ENCODE measurements around the gene SETX.
"Not testable (repeated sequence)": the region's sequence is repeated elsewhere in the genome, so short reads cannot be mapped to it uniquely, and the experiment has no call there.

SETX gene

GRCh38 chr9:132287256-132287760 is 67.5 kb downstream of the SETX start:
- DNase-seq, result no peak

- DNase-seq, result peak; percentile 57
Measured at GRCh38 chr9:132283863-132284262, 70.9 kb downstream of the SETX start.

DNA sequence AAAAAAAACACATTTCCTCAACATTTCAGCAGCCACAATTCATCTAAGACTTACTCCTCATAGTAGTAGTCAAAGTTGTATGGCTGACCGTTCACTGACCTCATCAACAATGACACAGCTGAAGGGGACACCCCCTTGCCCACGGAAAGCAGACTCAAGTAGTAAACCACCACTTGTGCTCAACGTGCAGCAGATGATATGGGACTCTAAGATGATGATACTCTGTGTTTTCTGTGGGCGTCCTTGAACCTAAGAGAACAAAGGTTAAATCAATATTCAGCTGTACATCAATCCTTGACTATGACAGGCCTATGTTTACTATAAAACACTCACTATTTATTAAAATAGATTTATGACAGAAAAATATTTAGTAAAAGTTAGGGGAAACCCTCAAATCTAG is 71.6 kb downstream of the SETX start:
- no peak for DNase-seq

GRCh38 chr9:132274861-132275260 is 79.9 kb downstream of the SETX start:
- no peak for DNase-seq

DNA sequence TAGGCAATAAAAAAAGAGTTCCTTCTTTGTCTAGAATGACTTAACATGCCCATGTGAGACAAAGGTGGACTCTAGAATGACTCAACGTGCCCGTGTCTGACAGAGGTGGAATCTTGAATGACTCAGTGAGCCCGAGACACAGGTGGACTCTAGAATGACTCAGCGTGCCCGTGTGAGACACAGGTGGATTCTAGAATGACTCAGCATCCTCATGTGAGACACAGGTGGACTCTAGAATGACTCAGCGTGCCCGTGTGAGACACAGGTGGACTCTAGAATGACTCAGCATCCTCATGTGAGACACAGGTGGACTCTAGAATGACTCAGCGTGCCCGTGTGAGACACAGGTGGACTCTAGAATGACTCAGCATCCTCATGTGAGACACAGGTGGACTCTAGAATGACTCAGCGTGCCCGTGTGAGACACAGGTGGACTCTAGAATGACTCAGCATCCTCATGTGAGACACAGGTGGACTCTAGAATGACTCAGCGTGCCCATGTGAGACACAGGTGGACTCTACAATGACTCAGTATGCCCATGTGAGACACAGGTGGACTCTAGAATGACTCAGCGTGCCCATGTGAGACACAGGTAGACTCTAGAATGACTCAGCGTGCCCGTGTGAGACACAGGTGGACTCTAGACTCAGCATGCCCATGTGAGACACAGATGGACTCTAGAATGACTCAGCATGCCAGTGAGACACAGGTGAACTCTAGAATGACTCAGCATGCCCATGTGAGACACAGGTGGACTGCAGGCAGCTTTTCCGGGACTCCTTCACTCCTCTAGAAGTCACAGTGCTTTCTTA is 84.9 kb downstream of the SETX start:
- not testable (repeated sequence) for DNase-seq

GRCh38 chr9:132268725-132269352 is 85.9 kb downstream of the SETX start:
- peak; percentile 55 for DNase-seq

- DNase-seq, result no peak
Measured at GRCh38 chr9:132267660-132268059, 87.1 kb downstream of the SETX start.

DNA sequence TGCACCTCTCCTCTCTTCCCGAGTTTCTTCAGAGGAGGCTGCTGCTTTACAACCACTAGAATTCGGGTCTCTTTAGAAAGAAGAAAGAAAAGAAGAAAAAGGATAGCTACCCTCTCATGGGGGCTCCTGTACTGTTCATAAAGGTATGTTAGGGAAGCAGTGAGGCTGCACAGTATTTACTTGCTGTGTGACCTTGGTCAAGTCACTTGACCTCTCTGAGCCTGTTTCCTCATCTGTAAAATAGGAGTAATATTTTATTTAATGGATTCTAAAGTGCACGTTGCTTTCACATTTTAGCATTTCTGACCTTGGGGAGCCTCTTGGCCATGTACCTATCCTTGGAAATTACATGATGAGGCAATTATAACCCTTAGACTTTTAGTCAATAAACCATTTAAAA is 88.8 kb downstream of the SETX start:
- no peak for DNase-seq

DNA sequence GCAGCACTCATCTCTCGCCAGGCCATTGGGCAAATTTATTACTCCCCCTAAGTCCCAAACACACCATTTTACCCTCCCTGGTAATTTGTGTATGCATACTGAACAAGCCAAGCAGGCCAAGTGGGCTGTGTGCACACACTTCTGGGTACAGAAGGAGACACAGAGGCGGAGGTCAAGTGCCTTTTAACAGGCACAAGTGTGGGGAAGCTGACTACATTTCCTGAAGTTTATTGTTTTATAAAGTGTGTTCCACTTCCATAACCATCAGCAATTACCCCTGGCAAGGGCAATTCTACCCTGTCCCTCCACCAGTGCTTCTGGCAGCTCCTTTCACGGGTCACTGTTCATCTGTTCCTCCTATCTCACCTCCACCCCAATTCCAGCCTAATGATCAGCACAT is 93.9 kb downstream of the SETX start:
- DNase-seq, result no peak

DNA sequence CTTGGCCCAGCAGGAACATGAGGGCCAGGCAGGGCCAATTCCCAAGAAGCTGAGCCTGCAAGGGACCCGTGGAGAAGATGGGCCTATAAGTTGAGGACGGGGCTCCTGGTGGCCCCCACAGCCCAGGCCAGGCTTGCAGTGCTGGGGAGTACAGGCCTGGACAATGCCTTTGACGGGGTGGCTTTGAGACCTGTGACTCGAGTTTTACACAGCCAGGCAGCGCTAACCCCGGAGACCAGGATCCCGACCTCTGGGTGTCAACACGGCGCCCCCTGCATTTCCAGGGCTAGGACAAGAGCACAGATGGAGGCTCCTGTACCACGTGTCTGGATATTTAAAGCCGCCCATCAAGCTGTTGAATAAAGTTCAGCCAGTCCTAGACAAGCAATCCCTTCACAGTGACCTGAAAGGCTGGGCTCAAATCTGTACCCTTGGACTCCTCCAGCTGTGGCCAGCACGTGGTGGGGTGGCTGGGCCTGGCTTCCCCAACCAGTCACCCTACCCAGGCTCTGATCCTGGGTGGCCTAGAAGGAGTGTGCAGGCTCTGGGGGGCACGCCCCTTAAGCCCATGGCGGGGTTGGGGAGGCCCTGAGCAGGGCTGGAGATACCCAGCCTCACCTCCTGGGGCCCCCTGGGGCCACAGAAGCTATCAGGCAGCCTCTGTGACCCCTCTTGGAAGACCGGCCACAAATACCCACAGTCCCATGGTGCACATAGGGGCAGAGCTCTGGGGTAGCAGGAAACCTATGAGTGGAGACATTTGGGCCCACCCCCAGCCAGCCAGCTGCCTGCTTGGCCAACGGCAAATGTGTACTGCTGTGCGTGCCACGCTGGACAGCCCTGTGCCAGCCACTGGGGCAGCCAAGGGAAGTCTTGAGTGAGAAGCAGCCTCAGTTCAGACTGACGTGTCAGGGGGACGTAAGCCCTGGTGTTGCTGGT is 104.2 kb downstream of the SETX start:
- no peak for DNase-seq

- DNase-seq, result no peak
Measured at GRCh38 chr9:132249690-132250089, 105.1 kb downstream of the SETX start.

DNA sequence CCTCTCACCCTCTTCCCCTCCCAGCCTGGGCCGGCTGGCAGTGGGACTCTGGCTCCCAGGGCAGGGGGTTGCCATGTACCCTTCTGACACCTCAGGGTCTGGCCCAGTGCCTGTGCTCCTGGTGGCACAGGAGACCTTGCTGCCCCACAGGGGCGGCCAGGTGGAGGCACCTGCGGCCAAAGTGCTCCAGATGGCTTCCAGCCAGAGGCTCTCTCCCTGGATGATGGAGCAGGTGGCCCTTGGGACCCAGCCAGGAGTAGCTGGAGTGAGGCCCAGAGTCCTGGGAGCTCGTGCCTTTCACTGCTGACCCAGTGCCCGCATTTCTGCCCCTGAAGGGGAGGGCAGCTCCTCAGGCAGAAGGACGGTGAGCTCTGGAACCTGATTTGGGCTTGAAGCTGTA is 105.7 kb downstream of the SETX start:
- DNase-seq, result no peak

DNA sequence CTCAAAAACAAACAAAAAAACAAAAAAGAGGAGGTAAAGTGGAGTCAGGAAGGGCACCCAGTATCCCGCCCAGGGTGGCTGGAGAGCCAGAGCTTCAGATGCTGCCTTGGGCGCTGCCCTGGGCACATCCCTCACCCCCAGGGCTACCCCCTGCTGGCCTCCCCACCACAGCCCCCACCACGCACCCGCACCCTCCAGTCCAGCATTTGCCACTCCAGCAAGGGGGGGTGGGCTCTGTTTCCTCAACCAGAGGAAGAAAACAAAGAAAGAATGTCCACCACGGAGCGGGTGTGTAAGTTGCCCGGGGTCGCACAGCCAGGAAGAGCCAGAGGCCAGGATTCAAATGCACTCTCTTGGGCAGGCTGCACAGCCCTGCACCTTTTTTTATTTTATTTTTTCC is 106.8 kb downstream of the SETX start:
- DNase-seq, result no peak

- no peak for DNase-seq
Measured at GRCh38 chr9:132245465-132245864, 109.3 kb downstream of the SETX start.

DNA sequence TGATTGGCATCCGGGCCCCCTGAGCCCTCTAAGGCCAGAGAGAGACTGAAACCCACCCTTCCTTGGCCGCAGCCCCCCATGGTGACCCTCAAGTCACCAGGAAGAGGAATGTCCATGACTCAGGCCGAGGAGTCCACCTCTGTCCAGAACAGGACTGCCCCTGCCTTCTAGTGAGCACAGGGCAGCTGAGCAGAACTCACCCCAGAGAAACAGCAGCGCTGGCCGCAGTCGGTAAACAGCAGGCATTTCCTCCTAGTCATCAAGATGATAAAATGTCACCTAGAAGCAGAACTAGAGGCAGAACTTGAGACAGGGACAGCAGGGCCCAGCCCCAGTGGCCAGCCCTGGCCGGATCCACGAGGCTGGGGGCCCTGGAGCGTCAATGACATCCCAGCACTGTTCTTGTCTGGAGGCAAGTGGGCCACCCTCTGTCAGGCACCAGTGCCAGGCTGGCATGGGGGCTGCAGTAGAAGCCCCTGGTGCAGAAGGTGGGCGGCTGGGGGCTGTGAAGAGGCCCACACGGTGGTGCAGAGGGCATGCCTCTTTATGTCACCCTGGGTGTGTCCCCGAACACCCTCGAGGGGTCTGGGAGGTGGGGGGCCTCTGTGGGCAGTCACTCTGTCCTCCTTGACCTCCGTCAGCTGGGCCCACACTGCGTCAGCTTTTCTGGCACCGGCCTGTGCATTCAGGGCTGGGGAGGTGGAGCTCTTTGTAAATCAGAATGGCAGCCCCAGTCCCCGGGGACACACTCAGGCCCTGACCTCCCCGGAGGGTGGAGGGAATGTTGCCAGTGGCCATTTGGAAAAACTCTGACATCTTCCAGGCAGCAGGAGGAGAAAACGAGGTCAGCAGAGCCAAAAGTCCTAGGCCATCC is 110.0 kb downstream of the SETX start:
- DNase-seq, result no peak

DNA sequence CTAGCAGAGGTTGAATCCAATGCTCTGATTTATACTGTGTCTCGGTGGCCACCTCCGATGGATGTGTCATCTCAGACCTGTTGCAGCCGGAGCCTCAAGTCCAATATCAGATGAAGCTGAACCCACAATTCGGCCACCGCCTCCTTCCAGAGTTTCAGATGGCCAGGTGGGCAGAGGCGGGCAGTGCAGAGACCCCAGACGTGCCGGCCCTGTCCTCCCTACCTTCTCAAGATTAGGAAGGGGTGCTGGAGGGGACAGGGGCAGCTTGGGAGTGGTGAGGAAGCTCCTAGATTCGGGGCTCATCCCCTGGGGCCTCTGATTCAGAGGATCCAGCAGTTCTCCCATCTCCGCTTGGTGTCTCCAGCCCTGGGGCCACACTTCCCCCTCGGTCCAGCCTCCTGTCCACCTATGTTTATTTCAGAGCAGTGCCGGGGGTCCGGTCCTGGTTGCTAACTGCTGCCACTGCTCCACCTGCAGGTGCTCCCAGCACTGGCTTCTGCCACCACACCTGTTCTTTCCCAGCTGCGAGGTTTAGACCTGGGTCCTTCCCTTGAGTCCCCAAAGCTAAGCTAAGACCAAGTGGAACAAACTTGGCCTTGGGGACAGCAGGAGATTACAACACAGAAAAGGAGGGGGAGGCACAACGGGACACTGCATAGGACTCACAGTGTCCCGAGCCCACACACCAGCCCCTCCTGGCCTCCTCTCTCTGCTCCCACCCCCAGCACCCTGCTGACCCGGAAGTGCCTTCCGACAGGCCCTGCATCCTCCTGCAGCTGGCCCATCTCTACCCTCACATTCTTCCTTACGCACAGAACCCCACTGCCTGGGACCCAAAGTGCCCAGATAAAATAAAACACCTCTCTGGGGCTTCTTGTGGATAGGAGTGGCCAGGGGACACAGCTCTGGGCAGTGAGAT is 111.4 kb downstream of the SETX start:
- no peak for DNase-seq

GRCh38 chr9:132242621-132243155 is 112.1 kb downstream of the SETX start:
- no peak for DNase-seq

DNA sequence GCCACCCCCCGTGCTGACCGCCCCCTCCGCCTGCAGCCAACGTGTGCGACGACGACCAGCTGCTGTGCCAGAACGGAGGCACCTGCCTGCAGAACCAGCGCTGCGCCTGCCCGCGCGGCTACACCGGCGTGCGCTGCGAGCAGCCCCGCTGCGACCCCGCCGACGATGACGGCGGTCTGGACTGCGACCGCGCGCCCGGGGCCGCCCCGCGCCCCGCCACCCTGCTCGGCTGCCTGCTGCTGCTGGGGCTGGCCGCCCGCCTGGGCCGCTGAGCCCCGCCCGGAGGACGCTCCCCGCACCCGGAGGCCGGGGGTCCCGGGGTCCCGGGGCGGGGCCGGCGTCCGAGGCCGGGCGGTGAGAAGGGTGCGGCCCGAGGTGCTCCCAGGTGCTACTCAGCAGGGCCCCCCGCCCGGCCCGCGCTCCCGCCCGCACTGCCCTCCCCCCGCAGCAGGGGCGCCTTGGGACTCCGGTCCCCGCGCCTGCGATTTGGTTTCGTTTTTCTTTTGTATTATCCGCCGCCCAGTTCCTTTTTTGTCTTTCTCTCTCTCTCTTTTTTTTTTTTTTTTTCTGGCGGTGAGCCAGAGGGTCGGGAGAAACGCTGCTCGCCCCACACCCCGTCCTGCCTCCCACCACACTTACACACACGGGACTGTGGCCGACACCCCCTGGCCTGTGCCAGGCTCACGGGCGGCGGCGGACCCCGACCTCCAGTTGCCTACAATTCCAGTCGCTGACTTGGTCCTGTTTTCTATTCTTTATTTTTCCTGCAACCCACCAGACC is 112.8 kb downstream of the SETX start:
- DNase-seq, result no peak

DNA sequence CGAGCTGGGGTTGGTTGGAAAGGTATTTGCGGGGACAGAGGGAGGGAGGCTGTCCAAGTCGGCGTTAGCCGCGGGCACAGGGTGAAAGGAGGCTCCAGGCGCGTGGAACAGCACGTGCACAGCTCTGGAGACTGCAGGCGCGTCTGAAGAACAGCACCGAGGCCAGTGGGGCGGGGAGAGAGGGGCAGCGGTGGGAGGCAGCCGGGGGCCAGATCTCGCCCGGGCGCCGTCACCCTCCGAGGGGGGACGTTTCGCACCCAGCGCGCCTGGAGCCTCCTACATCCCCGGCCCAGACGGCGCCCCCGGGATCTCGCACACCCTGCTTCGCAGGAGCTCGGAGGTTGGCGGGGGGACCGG is 113.3 kb downstream of the SETX start:
- DNase-seq, result no peak

Data from fibroblast of skin of abdomen (primary cell).